HFFc6 (cell line): ENCODE measurements around the gene ZBTB47. TPM values are rescaled to one million over a fixed set of nuclear protein-coding genes. Genes with fewer than 3 reads are reported as not detected.

Experiments used
- DNase-seq: peaks from one replicate; pipeline ENCODE4 v3.0.0-alpha.2; 2018
- H3K27ac Mint-ChIP-seq: 2 replicates; pipeline ENCODE4 v1.8.0; 2020; ENCODE audit warnings: mild to moderate bottlenecking, mixed read lengths
- H3K27me3 Mint-ChIP-seq: 2 replicates; pipeline ENCODE4 v1.8.0; 2021; ENCODE audit warnings: mild to moderate bottlenecking, moderate library complexity, mixed read lengths; ENCODE audit not compliant: insufficient read depth
- H3K36me3 Mint-ChIP-seq: 2 replicates; pipeline ENCODE4 v1.8.0; 2021; ENCODE audit warnings: low read depth, mixed read lengths
- H3K4me1 Mint-ChIP-seq: 2 replicates; pipeline ENCODE4 v1.8.0; 2020; ENCODE audit warnings: low read depth, mixed read lengths
- H3K4me3 Mint-ChIP-seq: 2 replicates; pipeline ENCODE4 v1.8.0; 2020; ENCODE audit warnings: mild to moderate bottlenecking, moderate library complexity, mixed read lengths
- H3K9me3 Mint-ChIP-seq: 2 replicates; pipeline ENCODE4 v1.8.0; 2020; ENCODE audit warnings: mild to moderate bottlenecking, mixed read lengths
- total RNA-seq, 6 experiments: library from RNA; stranded (reverse); fragmentation: NEBNext Ultra II Directional; extraction: Animal tissue kit (Norgen Biotek cat#: 25700); gene quantifications; 2 replicates in 1 of 6; 3 replicates in 5 of 6; pipeline ENCODE4 v1.2.3, GENCODE V29; 2021
- TF ChIP-seq, protein P1 (sequence below): fragments of 200-600 bp; sonication (generic); IDR thresholded peaks from 2 replicates; pipeline ENCODE4 v1.5.0; 2021; ENCODE audit warnings: antibody characterized with exemption, mild to moderate bottlenecking

The ZBTB47 gene
- total RNA-seq, 6 experiments from 2014 or later = 26.3 to 35.7 (median 29.3) TPM

DNA sequence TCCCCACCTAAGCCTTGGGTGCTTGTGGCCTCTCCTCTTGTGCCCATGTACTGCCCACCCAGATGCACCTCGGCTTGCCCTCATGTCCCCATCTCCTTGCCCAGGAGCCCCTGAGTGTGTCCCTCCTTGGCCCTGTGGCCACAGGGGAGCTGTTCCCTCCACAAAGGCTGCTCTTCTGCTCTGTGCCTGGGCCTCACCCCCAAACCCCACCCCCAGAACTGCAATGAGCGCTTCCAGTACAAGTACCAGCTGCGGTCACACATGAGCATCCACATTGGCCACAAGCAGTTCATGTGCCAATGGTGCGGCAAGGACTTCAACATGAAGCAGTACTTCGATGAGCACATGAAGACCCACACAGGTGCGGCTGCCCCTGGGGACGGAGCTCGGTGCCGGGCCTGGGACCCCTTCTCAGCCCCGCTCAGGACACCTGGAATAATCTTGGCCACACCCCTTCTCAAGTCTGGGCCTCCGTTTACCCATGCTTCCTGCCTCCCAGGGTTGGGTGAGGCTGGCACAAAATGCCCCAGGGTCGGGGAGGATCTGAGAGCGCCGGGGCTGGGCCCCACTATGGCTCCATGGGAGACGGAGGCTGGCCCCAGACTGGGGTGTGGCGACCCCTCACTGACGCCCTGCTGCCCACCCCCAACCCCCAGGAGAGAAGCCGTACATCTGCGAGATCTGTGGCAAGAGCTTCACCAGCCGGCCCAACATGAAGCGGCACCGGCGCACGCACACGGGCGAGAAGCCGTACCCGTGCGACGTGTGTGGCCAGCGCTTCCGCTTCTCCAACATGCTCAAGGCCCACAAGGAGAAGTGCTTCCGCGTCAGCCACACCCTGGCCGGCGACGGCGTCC is 10.3 kb downstream of the ZBTB47 start:
- DNase-seq = no peak
- Mint-ChIP-seq H3K27ac (no peak overlapping the region), H3K27me3 (peaks cover 4% of the 10 kb centered on the region; the same call in 1 of the 2 replicates), H3K4me1 (peaks cover 19% of the 10 kb centered on the region), H3K9me3 (no peaks in the 10 kb centered on the region), H3K36me3 (peaks cover 14% of the 10 kb centered on the region; the same call in 1 of the 2 replicates), H3K4me3 (no peak overlapping the region)
- TF ChIP-seq, protein P1, sequence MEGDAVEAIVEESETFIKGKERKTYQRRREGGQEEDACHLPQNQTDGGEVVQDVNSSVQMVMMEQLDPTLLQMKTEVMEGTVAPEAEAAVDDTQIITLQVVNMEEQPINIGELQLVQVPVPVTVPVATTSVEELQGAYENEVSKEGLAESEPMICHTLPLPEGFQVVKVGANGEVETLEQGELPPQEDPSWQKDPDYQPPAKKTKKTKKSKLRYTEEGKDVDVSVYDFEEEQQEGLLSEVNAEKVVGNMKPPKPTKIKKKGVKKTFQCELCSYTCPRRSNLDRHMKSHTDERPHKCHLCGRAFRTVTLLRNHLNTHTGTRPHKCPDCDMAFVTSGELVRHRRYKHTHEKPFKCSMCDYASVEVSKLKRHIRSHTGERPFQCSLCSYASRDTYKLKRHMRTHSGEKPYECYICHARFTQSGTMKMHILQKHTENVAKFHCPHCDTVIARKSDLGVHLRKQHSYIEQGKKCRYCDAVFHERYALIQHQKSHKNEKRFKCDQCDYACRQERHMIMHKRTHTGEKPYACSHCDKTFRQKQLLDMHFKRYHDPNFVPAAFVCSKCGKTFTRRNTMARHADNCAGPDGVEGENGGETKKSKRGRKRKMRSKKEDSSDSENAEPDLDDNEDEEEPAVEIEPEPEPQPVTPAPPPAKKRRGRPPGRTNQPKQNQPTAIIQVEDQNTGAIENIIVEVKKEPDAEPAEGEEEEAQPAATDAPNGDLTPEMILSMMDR = no peak

DNA sequence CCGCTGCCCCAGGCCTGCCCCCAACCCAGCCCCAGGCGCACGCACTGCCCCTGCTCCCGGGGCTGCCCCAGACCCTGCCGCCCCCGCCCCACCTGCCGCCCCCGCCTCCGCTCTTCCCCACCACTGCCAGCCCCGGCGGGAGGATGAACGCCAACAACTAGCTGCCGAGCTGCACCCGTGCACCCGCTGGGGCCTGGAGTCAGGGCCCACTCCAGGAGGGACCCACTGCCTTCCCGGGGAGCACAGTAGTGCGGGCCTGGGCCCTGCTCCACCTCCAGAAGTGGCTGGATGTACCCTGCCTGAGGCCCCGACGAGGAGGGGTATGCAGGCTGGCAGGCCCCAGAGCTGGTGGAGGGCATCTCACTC is 10.9 kb downstream of the ZBTB47 start:
- H3K36me3 Mint-ChIP-seq = peaks cover 14% of the 10 kb centered on the region; the same call in 1 of the 2 replicates
- no peaks in the 10 kb centered on the region for H3K9me3 Mint-ChIP-seq
- no peak overlapping the region for H3K27ac Mint-ChIP-seq
- H3K4me1 Mint-ChIP-seq = peaks cover 19% of the 10 kb centered on the region
- H3K27me3 Mint-ChIP-seq = peaks cover 10% of the 10 kb centered on the region; the same call in 1 of the 2 replicates
- no peak overlapping the region for H3K4me3 Mint-ChIP-seq
- DNase-seq = no peak
- TF ChIP-seq, protein P1 = no peak

DNA sequence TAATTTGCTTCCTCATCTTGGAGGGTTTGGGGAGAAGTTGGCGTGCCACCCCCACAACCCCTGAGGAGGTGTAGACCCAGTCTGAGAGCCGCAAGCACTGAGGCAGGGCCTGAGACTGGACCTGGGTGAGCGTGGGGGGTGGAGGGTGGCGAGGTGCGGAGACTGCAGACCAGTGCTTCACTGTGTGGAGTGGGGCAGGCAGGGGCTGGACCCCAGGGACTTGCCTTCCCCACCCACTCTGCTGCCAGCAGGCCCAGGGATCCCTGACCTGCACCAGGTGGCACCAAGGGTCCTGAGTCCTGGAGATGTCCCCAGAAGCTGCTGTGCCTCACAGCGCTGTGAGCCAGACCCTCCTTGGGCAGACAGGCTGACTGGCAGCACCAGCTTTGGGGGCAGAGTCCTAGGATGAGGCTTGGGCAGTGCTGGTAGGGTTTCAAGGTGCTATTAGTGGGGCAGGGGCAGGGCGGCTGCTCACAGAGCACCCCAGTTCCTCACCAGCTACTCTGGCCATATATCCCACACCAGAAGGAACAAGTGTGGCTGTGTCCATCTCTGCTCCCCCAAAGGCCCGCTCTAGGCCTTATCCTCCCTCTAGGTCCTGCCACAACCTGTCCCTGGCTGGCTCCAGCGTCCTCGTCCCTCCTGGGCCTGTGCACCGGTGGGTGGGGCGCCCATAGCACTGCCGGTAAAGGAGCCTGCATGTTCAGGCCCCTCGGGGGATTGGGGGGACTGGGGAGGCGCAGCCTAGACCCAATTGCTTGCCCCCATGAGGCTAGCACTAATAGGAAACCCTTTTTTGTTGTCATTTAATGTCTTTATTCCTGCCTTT is 11.8 kb downstream of the ZBTB47 start:
- TF ChIP-seq, protein P1 = no peak
- no peak for DNase-seq
- H3K9me3 Mint-ChIP-seq = no peaks in the 10 kb centered on the region

DNA sequence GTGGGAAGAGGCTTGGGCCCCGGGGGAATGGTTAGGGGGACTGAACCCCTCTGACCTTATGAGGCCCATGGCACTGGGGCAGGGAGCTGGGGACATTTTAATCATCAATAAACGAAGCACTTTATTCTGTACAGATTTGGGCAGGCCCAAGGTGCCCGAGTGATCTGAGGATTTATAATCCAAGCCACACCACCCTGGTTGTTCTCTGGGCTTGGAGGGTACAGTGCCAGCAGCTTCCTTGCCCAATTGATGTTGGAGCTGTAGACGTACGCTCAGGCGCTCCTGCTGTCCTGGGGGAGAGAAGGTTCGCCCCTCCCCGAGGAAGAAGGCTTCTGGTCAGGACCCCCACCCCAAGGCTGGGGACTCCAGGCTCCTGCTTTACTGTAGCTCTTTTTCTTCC is 12.5 kb downstream of the ZBTB47 start:
- H3K4me1 Mint-ChIP-seq = peaks cover 7% of the 10 kb centered on the region; the same call in 1 of the 2 replicates
- no peak for DNase-seq
- H3K4me3 Mint-ChIP-seq = no peak overlapping the region
- no peak overlapping the region for H3K27ac Mint-ChIP-seq
- TF ChIP-seq, protein P1 = no peak
- peaks cover 11% of the 10 kb centered on the region for H3K27me3 Mint-ChIP-seq
- peaks cover 4% of the 10 kb centered on the region; the same call in 1 of the 2 replicates for H3K36me3 Mint-ChIP-seq
- no peaks in the 10 kb centered on the region for H3K9me3 Mint-ChIP-seq

More for the DNA sequence above, 11.8 kb downstream of the ZBTB47 start:
- peaks cover 12% of the 10 kb centered on the region for H3K4me1 Mint-ChIP-seq
- H3K27me3 Mint-ChIP-seq = peaks cover 10% of the 10 kb centered on the region; the same call in 1 of the 2 replicates
- H3K4me3 Mint-ChIP-seq = no peak overlapping the region
- H3K36me3 Mint-ChIP-seq = peaks cover 9% of the 10 kb centered on the region; the same call in 1 of the 2 replicates
- H3K27ac Mint-ChIP-seq = no peak overlapping the region

DNA sequence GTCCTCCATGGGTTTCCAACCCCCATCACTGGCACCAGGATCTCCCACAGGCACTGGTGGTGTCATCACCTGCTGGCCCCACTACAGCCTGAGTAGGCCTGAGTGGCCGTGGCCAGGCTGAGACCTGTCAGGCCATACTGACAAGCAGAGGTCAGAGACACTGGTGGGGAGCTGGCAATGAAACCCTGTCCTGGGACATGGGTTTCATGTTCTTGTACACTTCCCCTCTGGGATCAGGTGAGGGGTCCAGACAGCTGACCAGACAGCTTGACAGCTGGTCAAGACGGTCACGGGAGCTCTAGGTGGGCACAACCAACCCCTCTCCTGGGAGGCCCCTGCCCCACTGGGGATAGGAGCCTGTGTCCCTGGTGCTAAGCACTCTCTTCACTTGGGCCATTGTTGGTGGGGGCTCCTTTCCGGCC is 13.1 kb downstream of the ZBTB47 start:
- Mint-ChIP-seq H3K27me3 (peaks cover 14% of the 10 kb centered on the region), H3K9me3 (no peaks in the 10 kb centered on the region), H3K36me3 (no peaks in the 10 kb centered on the region), H3K27ac (no peak overlapping the region), H3K4me3 (no peak overlapping the region), H3K4me1 (peaks cover 7% of the 10 kb centered on the region; the same call in 1 of the 2 replicates)
- TF ChIP-seq, protein P1 = no peak
- no peak for DNase-seq
